Mucosa of descending colon (tissue), 3 donors: ENCODE data around the gene CCT7. TPM values are rescaled to one million over a fixed set of nuclear protein-coding genes. Genes with fewer than 3 reads are reported as not detected.
A peak's percentile ranks its signal among the peaks of the same experiment; 100 is the strongest.

ENCODE experiments used
- ATAC-seq: fragments of 200-7000 bp; cut with Tn5 transposase; one replicate; pipeline ENCODE4 v1.9.1; 2020; ENCODE audit warnings: mild to moderate bottlenecking, moderate library complexity
- DNase-seq, 3 donors: peaks; one replicate each; pipeline ENCODE4 v3.0.0-alpha.2; 2020
- H3K36me3 ChIP-seq: fragments of 200-600 bp; one replicate; pipeline ENCODE4 v1.8.0; 2021; ENCODE audit warnings: low read depth, mild to moderate bottlenecking
- H3K4me1 ChIP-seq: fragments of 200-600 bp; one replicate; pipeline ENCODE4 v1.8.0; 2021; ENCODE audit warnings: low read depth, mild to moderate bottlenecking
- H3K4me3 ChIP-seq: fragments of 200-600 bp; one replicate; pipeline ENCODE4 v1.8.0; 2021; ENCODE audit warnings: mild to moderate bottlenecking
- H3K9me3 ChIP-seq: fragments of 200-600 bp; one replicate; pipeline ENCODE4 v1.8.0; 2021; ENCODE audit warnings: mild to moderate bottlenecking
- CTCF ChIP-seq: fragments of 200-600 bp; IDR thresholded peaks from one replicate; pipeline ENCODE4 v1.8.0; 2022; ENCODE audit warnings: antibody characterized with exemption, mild to moderate bottlenecking
- intact Hi-C, 2 donors: fragments of 100-400 bp; cut with DNase I in 1 of 2; cut with micrococcal nuclease in 1 of 2; formaldehyde crosslinking; loops; one replicate each; pipeline versions ENCODE4 v1.11.0 to v1.11.1; 2022; cut with DNase I, micrococcal nuclease
- total RNA-seq, 3 donors: library from RNA; stranded (reverse); fragmentation: NEBNext Ultra II Directional in 2 of 3; extraction: Animal tissue kit (Norgen Biotek cat#: 25700) in 2 of 3; gene quantifications; one replicate each; pipeline versions ENCODE4 v1.2.1 to v1.2.4, GENCODE V29; 2021 to 2023
- donor health status: DM: no; HTN: no; CAD: no; lungs with moderate emphysema.
- donor health status: DM: no; HTN: no; CAD: no.
- donor health status: DM: no; HTN: yes; CAD: no.

The CCT7 gene
- total RNA-seq, 3 donors from 2014 or later, result 132 to 207 (median 144) TPM

DNA sequence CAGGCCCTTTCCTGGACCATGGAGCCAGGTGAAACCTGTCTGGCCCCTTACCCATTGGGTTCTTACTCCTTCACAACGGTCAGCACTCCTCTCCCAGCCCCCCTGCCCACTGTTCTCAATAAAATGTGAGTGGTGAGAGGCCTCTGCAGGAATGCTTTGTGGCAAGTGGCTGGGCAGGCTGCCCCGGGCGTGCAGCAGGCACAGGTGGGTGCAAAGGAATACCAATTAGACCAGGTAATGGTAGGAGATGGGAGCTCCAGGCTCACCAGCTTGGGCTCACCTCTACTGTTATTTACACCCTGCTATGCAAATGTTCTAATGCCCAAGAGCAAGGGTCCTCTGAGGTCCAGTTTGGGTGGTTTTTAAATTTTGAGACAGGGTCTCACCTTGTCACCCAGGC lies 7.0 kb upstream of the CCT7 start:
- Histone ChIP-seq H3K36me3 (no peaks in the 10 kb centered on the region), H3K9me3 (no peaks in the 10 kb centered on the region)

DNA sequence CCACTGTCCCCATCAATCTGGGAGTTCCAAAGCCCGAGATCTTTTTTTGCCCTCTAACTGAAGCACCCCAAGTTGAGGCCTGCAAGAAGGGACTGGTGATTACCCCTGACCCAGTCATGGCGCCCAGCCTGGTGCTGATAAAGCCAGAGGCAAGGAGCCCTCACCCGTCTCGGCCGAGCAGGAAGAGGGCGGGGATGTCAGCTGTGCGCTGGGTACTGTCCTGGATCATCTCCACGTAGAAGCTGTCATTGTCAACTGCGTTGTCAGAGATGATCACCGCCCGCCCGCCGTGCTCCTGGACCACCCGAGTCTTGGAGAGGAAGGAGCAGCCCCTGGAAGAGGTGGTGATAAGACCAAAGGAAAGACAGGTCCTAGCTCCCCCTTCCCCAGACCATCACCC lies 5.5 kb upstream of the CCT7 start:
- DNase-seq (no peak), ATAC-seq (no peak)
- TF ChIP-seq CTCF, result no peak
- Histone ChIP-seq H3K36me3 (no peaks in the 10 kb centered on the region), H3K4me3 (no peak overlapping the region), H3K4me1 (peaks cover 4% of the 10 kb centered on the region), H3K9me3 (no peaks in the 10 kb centered on the region)
- intact Hi-C loops, result no loop called here

More for the DNA sequence above, 7.0 kb upstream of the CCT7 start:
- ATAC-seq, result no peak
- Histone ChIP-seq H3K4me1 (no peaks in the 10 kb centered on the region), H3K4me3 (no peak overlapping the region)
- intact Hi-C loops, result no loop called here
- no peak for TF ChIP-seq CTCF
- no peak for DNase-seq

GRCh38 chr2:73232403-73233153 lies 1.5 kb upstream of the CCT7 start:
- ATAC-seq (peak; percentile 28), DNase-seq (peak; percentile 55 to 80 (median 78))
- Histone ChIP-seq H3K4me3 (peak overlapping the region; percentile 62), H3K36me3 (no peaks in the 10 kb centered on the region), H3K9me3 (no peaks in the 10 kb centered on the region), H3K4me1 (peaks cover 22% of the 10 kb centered on the region)
- no peak for TF ChIP-seq CTCF
- intact Hi-C loops, result no loop called here

DNA sequence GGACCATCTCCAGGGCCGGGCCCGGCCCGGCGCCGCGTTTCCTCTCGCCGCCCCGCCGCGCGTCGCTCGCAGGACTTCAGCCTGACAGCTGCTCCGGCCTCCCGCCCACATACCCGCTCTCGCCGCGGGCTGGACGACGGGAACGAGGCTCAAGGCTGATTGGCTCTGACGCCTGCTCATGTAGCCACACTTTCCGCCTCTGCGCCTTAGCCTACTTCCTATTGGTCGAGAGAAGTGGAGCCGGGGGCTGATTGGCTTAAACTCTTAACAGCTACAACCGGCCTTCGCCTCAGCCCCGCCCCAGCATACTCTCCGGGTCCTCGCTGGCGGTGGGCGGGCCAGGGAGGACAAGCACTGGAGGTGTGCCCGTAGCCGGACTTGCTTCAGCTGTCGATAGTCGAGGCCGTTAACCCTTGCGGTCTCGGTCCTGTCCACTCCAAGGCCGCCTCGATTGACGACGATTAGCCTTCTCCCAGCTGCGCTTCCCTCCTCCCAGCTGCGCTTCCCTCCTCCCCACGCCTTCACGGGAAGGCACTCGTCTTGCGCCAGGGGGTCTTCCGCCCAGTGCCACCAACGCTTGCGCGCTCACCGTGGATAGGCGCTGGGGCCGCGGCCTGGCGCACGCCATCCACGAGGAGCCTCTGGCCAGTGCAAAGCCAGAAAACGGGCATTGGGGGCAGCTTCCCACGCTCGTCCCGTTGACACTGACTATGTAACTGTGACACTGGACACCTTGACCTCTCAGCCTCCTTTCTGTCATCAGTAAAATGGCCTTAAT lies 765 bp upstream of the CCT7 start, which contains the start of gene PRADC1:
PRADC1 (minus strand) TSS at position 86 of the 778 bp plus-strand sequence; CDS start at position 7, 79 bp downstream.
- H3K4me1 ChIP-seq, result peaks cover 22% of the 10 kb centered on the region
- TF ChIP-seq CTCF, result no peak
- no peaks in the 10 kb centered on the region for H3K36me3 ChIP-seq
- peak within 1 kb of the TSS; percentile 62 for H3K4me3 ChIP-seq
- peak; percentile 91 for ATAC-seq
- intact Hi-C loops, result no loop called here
- H3K9me3 ChIP-seq, result no peaks in the 10 kb centered on the region
- DNase-seq, result peak; percentile 97 to 99 (median 98)

DNA sequence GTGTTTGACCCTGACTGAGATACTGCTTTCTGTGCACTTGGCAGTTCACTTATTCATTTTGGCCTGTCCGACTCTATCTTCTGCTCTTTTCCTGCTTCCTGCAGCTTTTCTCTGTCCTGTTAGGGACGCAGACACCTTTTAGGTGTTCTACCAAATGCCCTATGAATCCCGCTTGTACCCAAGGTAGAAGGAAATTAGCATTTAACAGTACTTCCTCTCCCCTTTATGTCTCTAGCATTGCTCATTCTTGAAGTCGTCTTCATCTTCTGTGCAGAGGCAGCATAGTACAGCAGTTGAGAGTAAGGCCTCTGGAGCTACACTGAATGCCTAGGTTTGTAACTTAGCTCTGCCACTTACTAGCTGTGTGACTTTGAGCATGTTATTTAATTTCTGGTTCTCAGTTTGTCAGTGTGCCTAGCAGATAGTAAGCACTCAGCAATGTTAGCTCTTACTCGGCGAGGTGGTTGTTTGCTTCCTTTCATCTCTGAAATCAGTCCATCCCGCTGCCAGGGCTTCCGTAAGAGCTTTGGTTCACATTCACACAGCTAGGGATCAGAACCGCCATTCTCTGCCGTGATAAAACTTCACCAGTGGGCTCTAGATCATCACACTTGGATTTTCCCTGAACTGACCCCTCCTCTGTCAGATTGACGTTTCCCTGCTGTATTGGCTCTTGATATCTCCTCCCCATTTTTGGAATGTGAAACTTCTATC lies 1.4 kb downstream of the CCT7 start:
- no peak for TF ChIP-seq CTCF
- ATAC-seq, result no peak
- Histone ChIP-seq H3K4me1 (peaks cover 22% of the 10 kb centered on the region), H3K36me3 (no peaks in the 10 kb centered on the region), H3K4me3 (no peak overlapping the region), H3K9me3 (no peaks in the 10 kb centered on the region)
- intact Hi-C loops, result no loop called here
- DNase-seq, result no peak
